ENCODE results near the gene NPHP3.

DNA sequence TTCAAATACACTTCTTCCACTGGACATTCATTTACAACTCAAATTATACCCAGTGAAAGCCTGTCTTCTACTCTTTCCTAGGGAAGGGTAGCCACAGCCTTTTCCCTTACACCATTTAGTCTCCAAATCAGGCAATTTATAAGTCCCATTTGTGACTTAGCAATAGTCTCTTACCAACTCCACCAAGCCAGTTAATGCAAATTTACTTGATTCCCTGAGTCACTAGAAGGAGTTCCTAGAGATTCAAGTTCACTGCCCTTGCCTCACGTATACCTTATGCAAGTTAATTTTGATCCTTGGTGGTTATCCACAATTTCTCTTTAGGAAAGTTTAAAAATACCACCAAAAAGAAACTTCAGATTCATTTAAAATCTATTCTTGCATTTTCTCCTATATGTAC is 16.1 kb upstream of the NPHP3 start:
- TF ChIP-seq, protein P1, sequence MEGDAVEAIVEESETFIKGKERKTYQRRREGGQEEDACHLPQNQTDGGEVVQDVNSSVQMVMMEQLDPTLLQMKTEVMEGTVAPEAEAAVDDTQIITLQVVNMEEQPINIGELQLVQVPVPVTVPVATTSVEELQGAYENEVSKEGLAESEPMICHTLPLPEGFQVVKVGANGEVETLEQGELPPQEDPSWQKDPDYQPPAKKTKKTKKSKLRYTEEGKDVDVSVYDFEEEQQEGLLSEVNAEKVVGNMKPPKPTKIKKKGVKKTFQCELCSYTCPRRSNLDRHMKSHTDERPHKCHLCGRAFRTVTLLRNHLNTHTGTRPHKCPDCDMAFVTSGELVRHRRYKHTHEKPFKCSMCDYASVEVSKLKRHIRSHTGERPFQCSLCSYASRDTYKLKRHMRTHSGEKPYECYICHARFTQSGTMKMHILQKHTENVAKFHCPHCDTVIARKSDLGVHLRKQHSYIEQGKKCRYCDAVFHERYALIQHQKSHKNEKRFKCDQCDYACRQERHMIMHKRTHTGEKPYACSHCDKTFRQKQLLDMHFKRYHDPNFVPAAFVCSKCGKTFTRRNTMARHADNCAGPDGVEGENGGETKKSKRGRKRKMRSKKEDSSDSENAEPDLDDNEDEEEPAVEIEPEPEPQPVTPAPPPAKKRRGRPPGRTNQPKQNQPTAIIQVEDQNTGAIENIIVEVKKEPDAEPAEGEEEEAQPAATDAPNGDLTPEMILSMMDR (IDR thresholded peaks at IDR 0.05): no peak
- TF ChIP-seq POLR2AphosphoS5 (IDR thresholded peaks at IDR 0.05; ENCODE audit: insufficient read depth in 1 of 2, low read depth in 1 of 2) (no peak), POLR2A (IDR thresholded peaks at IDR 0.05) (no peak)

All from vagina (tissue), 2 donors.